ENCODE results near the gene MTX1.
"Not testable (repeated sequence)": the region's sequence is repeated elsewhere in the genome, so short reads cannot be mapped to it uniquely, and the experiment has no call there.

Gene MTX1

GRCh38 chr1:155236451-155236850 is 28.0 kb downstream of the MTX1 start:
- no peak for DNase-seq (ENCODE audit: low read depth)

GRCh38 chr1:155241069-155241679 is 32.7 kb downstream of the MTX1 start:
- peak; percentile 43 for DNase-seq (ENCODE audit: low read depth)

- DNase-seq (ENCODE audit: low read depth): no peak
These were observed 33.4 kb downstream of the MTX1 start for GRCh38 chr1:155241841-155242264.

- no peak for DNase-seq (ENCODE audit: low read depth)
These were observed 34.4 kb downstream of the MTX1 start for GRCh38 chr1:155242805-155243358.

GRCh38 chr1:155244368-155245162 is 36.1 kb downstream of the MTX1 start:
- peak; percentile 89 for DNase-seq (ENCODE audit: low read depth)

DNA sequence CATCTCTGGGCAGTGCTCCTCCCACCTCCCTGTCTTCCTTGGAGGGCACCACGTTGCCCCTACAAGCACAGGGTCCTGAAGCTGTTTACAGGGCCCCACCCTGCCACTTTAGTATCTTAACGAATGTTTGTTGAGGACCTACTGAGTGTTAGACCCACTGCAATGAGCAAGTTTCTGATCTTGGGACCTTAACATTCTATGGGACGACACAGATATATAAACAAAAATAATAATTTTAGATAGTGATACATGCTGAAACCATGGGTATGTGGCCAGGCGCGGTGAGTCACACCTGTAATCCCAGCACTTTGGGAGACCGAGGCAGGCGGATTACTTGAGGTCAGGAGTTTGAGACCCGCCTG is 36.6 kb downstream of the MTX1 start:
- no peak for DNase-seq (ENCODE audit: low read depth)

DNA sequence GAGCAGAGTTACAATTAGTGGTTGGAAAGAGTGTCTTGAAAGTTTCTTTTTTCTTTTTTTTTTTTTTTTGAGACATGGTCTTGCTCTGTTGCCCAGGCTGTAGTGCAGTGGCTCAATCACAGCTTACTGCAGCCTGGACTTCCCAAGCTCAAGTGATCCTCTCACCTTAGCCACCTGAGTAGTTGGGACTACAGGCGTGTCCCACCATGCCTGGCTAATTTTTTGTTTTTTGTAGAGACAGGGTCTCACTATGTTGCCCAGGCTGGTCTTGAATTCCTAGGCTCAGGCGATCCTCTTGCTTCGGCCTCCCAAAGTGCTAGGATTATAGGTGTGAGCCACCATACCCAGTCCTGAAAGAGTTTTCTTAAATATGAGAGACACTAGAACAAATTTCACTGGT is 38.3 kb downstream of the MTX1 start:
- DNase-seq (ENCODE audit: low read depth): not testable (repeated sequence)

DNA sequence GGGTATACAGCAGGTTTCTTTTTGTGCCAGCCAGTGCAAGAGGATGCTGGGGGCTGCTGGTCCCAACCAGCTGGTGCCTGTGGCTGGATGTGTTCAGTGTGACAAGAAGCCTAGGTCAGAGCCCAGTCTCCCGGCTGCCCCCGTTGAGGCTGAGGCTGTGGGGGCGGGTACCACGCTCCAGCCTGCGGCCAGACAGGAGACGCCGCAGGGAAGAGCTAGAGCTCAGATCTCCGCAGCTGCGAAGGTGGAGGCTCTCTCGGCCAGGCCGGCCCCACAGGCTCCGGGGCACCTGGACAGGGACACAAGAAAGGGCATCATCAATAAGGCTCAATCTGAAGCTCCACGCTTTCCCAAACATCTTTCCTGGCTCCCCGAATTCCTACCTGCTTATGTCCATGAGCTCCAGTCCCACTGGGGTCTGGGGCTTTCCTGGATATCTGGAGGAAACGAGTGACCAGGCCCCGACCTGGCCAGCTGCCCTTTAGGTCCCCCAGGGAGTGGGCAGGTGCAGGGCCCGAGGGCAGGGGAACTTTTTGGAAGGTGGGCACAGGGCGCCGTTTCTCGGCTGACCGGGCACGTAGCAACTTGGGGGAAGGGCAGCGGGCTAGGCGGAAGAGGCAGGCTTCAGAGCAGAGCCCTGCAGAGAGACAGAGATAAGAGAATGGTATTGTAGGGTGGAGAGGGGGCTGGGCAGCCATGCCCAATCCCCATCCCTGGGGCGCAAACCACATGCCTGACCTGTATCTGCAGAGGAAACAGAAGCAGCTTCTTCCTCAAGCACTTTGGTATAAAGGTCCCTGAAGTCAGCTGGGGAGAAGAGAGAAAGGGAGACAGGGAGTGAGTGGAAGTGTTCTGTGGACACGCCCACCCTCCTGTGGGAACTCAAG is 39.4 kb downstream of the MTX1 start:
- DNase-seq (ENCODE audit: low read depth): no peak

- no peak for DNase-seq (ENCODE audit: low read depth)
These were observed 41.7 kb downstream of the MTX1 start for GRCh38 chr1:155250246-155250632.

GRCh38 chr1:155250633-155251449 is 42.3 kb downstream of the MTX1 start:
- DNase-seq (ENCODE audit: low read depth): peak; percentile 93

DNA sequence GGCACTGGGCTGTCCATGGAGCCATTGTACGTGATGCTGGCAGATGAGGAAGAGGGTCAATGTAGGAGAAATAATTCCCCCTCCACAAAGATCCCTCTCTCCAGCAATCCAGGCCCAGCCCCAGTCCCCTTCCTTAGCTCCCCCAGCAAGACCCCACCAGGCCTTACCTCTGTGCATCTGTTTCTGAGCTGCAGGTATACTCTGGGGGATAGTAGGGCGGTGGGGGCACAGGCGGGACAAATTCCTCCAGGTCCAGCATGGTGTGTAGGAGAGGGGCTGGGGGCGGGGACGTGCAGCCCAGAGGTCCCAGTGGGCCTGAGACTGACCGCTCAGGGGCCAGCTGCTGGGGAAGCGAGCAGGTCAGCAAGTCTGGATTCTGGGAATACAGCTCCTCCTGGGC is 43.1 kb downstream of the MTX1 start:
- DNase-seq (ENCODE audit: low read depth): no peak

- no peak for DNase-seq (ENCODE audit: low read depth)
These were observed 44.7 kb downstream of the MTX1 start for GRCh38 chr1:155253208-155253607.

GRCh38 chr1:155253797-155254196 is 45.3 kb downstream of the MTX1 start:
- DNase-seq (ENCODE audit: low read depth): no peak

GRCh38 chr1:155254228-155254713 is 45.8 kb downstream of the MTX1 start:
- DNase-seq (ENCODE audit: low read depth): no peak

- DNase-seq (ENCODE audit: low read depth): no peak
These were observed 46.3 kb downstream of the MTX1 start for GRCh38 chr1:155254714-155255242.

- peak; percentile 52 for DNase-seq (ENCODE audit: low read depth)
These were observed 46.9 kb downstream of the MTX1 start, which contains the start of gene ENTREP3 for GRCh38 chr1:155255243-155256007. TSS of gene ENTREP3 (minus strand) at chr1:155255483. CDS start at chr1:155254877, 606 bp downstream.

- DNase-seq (ENCODE audit: low read depth): no peak
These were observed 47.8 kb downstream of the MTX1 start for GRCh38 chr1:155256058-155256852.

GRCh38 chr1:155260276-155260675 is 51.8 kb downstream of the MTX1 start:
- no peak for DNase-seq (ENCODE audit: low read depth)

DNA sequence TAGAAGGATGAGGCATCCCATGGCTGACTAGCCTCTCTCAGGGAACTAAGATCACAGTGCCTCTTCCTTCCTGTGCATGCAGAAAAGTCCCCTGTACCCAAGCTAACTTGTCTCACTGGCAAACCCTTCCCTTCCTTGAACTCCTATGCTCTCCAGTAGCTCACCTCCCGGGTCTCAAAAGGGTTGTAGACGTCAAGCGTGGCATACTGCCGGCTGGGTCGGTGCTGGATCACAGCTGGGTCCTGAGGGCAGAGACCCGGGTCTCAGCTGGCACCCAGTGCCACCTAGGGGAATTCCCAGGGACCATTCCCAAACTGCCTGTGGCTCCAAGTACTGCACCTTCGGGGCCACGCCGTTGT is 53.0 kb downstream of the MTX1 start:
- no peak for DNase-seq (ENCODE audit: low read depth)

Data from activated T-helper 1 cell treated with Interleukin-2 at 50 U/mL for 16 hours (primary cell).